Bladder microvascular endothelial cell (primary cell): Measurements from ENCODE around the gene CFAP100. TPM values are rescaled to one million over a fixed set of nuclear protein-coding genes. Genes with fewer than 3 reads are reported as not detected.

Experiments
- total RNA-seq: library from RNA; depleted of rRNA; stranded (reverse); fragments of >200 nt; gene quantifications from 2 replicates; pipeline ENCODE4 v1.2.3, GENCODE V29; 2014

CFAP100 gene
- total RNA-seq: not detected in 2 replicates

GRCh38 chr3:126394179-126394976, at the start of gene CFAP100:
CFAP100 (plus strand) TSS chr3:126394909; CDS start chr3:126396001, 1,092 bp downstream.

GRCh38 chr3:126357295-126358037, 37.2 kb upstream of the CFAP100 start, which contains the start of gene KLF15:
KLF15 (minus strand) TSS chr3:126357408; CDS start chr3:126352922, 4,486 bp downstream.

GRCh38 chr3:126475413-126476114, 80.9 kb downstream of the CFAP100 start, which contains the start of gene ZXDC:
ZXDC (minus strand) TSS chr3:126475891; CDS start chr3:126475865, 26 bp downstream.

Other genes starting within 250 kb of the CFAP100 start
- under 0.01 TPM in 1 of 2 replicates, not detected in the other for gene ALDH1L1, start 214.3 kb upstream of the CFAP100 start, total RNA-seq
- 0.49 and 1.7 TPM in 2 replicates for gene KLF15, start 37.5 kb upstream of the CFAP100 start, total RNA-seq
- gene ZXDC, start 81.0 kb downstream of the CFAP100 start, total RNA-seq: 9.1 and 21.0 TPM in 2 replicates
- not detected in 2 replicates for gene UROC1, start 122.9 kb downstream of the CFAP100 start, total RNA-seq
- gene CHST13, start 129.2 kb downstream of the CFAP100 start, total RNA-seq: not detected in 2 replicates
- gene C3orf22, start 164.0 kb downstream of the CFAP100 start, total RNA-seq: not detected in 2 replicates